Ascending aorta (tissue), 2 donors: ENCODE results near the gene PIH1D1. TPM values are rescaled to one million over a fixed set of nuclear protein-coding genes. Genes with fewer than 3 reads are reported as not detected.

ENCODE experiments used
- DNase-seq, 2 donors: peaks; one replicate each; pipeline ENCODE4 v3.0.0-alpha.2; 2019; ENCODE audit warnings: low spot score in 2 of 2
- H3K27ac ChIP-seq, 2 donors: fragments of 200-600 bp; sonication (generic); one replicate each; pipeline ENCODE4 v1.5.1; 2016 to 2017; ENCODE audit warnings: mild to moderate bottlenecking in 1 of 2
- H3K27me3 ChIP-seq: fragments of 200-600 bp; sonication (generic); one replicate; pipeline ENCODE4 v1.5.1; 2017
- H3K36me3 ChIP-seq, 2 donors: fragments of 200-600 bp; sonication (generic); one replicate each; pipeline ENCODE4 v1.5.1; 2016
- H3K4me1 ChIP-seq, 2 donors: fragments of 200-600 bp; sonication (generic); one replicate each; pipeline ENCODE4 v1.5.1; 2016 to 2017; ENCODE audit warnings: mild to moderate bottlenecking in 1 of 2
- H3K4me3 ChIP-seq, 2 donors: fragments of 200-600 bp; sonication (generic); one replicate each; pipeline ENCODE4 v1.5.1; 2016 to 2017; ENCODE audit warnings: mild to moderate bottlenecking in 1 of 2
- H3K9me3 ChIP-seq, 2 donors: fragments of 200-600 bp; sonication (generic); one replicate each; pipeline ENCODE4 v1.5.1; 2016
- CTCF ChIP-seq, 3 experiments: fragments of 200-600 bp in 2 of 3; fragments of 450-650 bp in 1 of 3; sonication (generic) in 2 of 3; IDR thresholded peaks; one replicate each; pipeline ENCODE4 v1.5.1; 2016 to 2019; ENCODE audit warnings: antibody characterized with exemption in 3 of 3, mild to moderate bottlenecking in 1 of 3, moderate library complexity in 1 of 3
- intact Hi-C: fragments of 100-400 bp; cut with DNase I; formaldehyde crosslinking; loops from one replicate; pipeline ENCODE4 v1.15.1; 2023
- total RNA-seq: library from RNA; depleted of rRNA; stranded (reverse); fragments of >200 nt; gene quantifications from one replicate; pipeline ENCODE4 v1.1.0, GENCODE V29; 2016

Gene PIH1D1
- total RNA-seq, 1 donor from 2014 or later: 177 TPM

- no peak overlapping the region for H3K27ac ChIP-seq
- intact Hi-C loops: no loop called here
- peaks cover 39% of the 10 kb centered on the region for H3K27me3 ChIP-seq
- H3K9me3 ChIP-seq: no peaks in the 10 kb centered on the region
- no peak for DNase-seq
- no peaks in the 10 kb centered on the region for H3K36me3 ChIP-seq
- peaks cover 0 to 5% of the 10 kb centered on the region in 2 donors for H3K4me1 ChIP-seq
- H3K4me3 ChIP-seq: no peak overlapping the region
- TF ChIP-seq CTCF (IDR thresholded peaks at IDR 0.05): no peak
Observed at GRCh38 chr19:49430678-49431329, 20.8 kb downstream of the PIH1D1 start.

- Histone ChIP-seq H3K36me3 (no peaks in the 10 kb centered on the region), H3K27me3 (peaks cover 39% of the 10 kb centered on the region), H3K27ac (no peak overlapping the region), H3K4me1 (peaks cover 0 to 5% of the 10 kb centered on the region in 2 donors), H3K9me3 (no peaks in the 10 kb centered on the region), H3K4me3 (no peak overlapping the region)
- no peak for TF ChIP-seq CTCF (IDR thresholded peaks at IDR 0.05)
- intact Hi-C loops: no loop called here
- DNase-seq: no peak
Observed at GRCh38 chr19:49430172-49430677, 21.4 kb downstream of the PIH1D1 start.

GRCh38 chr19:49428547-49429451 lies 22.8 kb downstream of the PIH1D1 start:
- H3K27ac ChIP-seq: no peak overlapping the region
- intact Hi-C loops: no loop called here
- DNase-seq: no peak
- H3K4me1 ChIP-seq: peaks cover 0 to 5% of the 10 kb centered on the region in 2 donors
- no peak for TF ChIP-seq CTCF (IDR thresholded peaks at IDR 0.05)
- no peak overlapping the region for H3K4me3 ChIP-seq
- H3K36me3 ChIP-seq: no peaks in the 10 kb centered on the region
- H3K9me3 ChIP-seq: no peaks in the 10 kb centered on the region
- peaks cover 32% of the 10 kb centered on the region for H3K27me3 ChIP-seq

GRCh38 chr19:49427855-49428546 lies 23.6 kb downstream of the PIH1D1 start:
- Histone ChIP-seq H3K4me1 (peaks cover under 1 to 9% of the 10 kb centered on the region in 2 donors), H3K4me3 (no peak overlapping the region), H3K36me3 (no peaks in the 10 kb centered on the region), H3K27ac (no peak overlapping the region), H3K9me3 (no peaks in the 10 kb centered on the region), H3K27me3 (peaks cover 29% of the 10 kb centered on the region)
- DNase-seq: no peak
- no peak for TF ChIP-seq CTCF (IDR thresholded peaks at IDR 0.05)
- intact Hi-C loops: no loop called here

GRCh38 chr19:49427339-49427738 lies 24.3 kb downstream of the PIH1D1 start:
- no peak overlapping the region for H3K27ac ChIP-seq
- peaks cover 3 to 16% of the 10 kb centered on the region in 2 donors for H3K4me1 ChIP-seq
- peaks cover 31% of the 10 kb centered on the region for H3K27me3 ChIP-seq
- DNase-seq: no peak
- no peaks in the 10 kb centered on the region for H3K9me3 ChIP-seq
- H3K36me3 ChIP-seq: no peaks in the 10 kb centered on the region
- intact Hi-C loops: no loop called here
- no peak for TF ChIP-seq CTCF (IDR thresholded peaks at IDR 0.05)
- no peak overlapping the region for H3K4me3 ChIP-seq
